ENCODE data around the gene SAMSN1. TPM values are rescaled to one million over a fixed set of nuclear protein-coding genes. Genes with fewer than 3 reads are reported as not detected.

SAMSN1 gene
- total RNA-seq, 1 experiment from 2014 or later, result 2.8 TPM

GRCh38 chr21:14452727-14453241, 93.3 kb downstream of the SAMSN1 start:
- Histone ChIP-seq H3K27me3 (ENCODE audit: insufficient read depth, low read length) (no peaks in the 10 kb centered on the region), H2AFZ (ENCODE audit: low read length) (no peak overlapping the region), H4K5ac (ENCODE audit: insufficient read length, low read depth, low read length) (no peak overlapping the region), H3K27ac (ENCODE audit: insufficient read length, low read depth, low read length) (no peak overlapping the region), H2BK12ac (ENCODE audit: insufficient read length, low read depth, low read length) (no peak overlapping the region), H4K91ac (ENCODE audit: insufficient read length, low read depth, low read length) (no peak overlapping the region), H2AK5ac (ENCODE audit: insufficient read length, low read length) (no peak overlapping the region), H3K56ac (ENCODE audit: insufficient read length, low read depth, low read length) (no peak overlapping the region), H4K20me1 (ENCODE audit: control insufficient read depth, insufficient read depth, insufficient read length) (no peaks in the 10 kb centered on the region), H3K9me3 (ENCODE audit: control insufficient read depth, low read depth, low read length) (no peaks in the 10 kb centered on the region), H3K4me2 (ENCODE audit: insufficient read depth, insufficient read length, low read length) (no peak overlapping the region), H3K18ac (ENCODE audit: insufficient read length, low read depth, low read length) (no peak overlapping the region), H3K23me2 (ENCODE audit: insufficient read length, low read depth, low read length, poor library complexity, severe bottlenecking) (no peaks in the 10 kb centered on the region), H2BK5ac (ENCODE audit: insufficient read length, low read length) (no peak overlapping the region), H2BK20ac (ENCODE audit: low read depth, low read length, poor library complexity, severe bottlenecking) (no peak overlapping the region), H3K14ac (ENCODE audit: insufficient read depth, low read length) (no peak overlapping the region), H3K4ac (ENCODE audit: low read depth, low read length) (no peak overlapping the region), H3K23ac (ENCODE audit: insufficient read length, low read depth, low read length) (no peak overlapping the region), H2BK15ac (ENCODE audit: low read depth, low read length) (no peak overlapping the region), H2BK120ac (ENCODE audit: low read depth, low read length, poor library complexity, severe bottlenecking) (no peak overlapping the region), H3K9ac (ENCODE audit: extremely low read depth, insufficient read length, low read length) (no peak overlapping the region), H3K79me1 (ENCODE audit: insufficient read depth, low read depth, low read length, poor library complexity, severe bottlenecking) (no peaks in the 10 kb centered on the region), H3K4me1 (ENCODE audit: insufficient read depth, low read length) (no peaks in the 10 kb centered on the region), H3T11ph (ENCODE audit: low read length) (no peak overlapping the region), H3K79me2 (ENCODE audit: insufficient read depth, low read length) (no peaks in the 10 kb centered on the region), H4K8ac (replicated peaks; ENCODE audit: insufficient read length, low read depth, low read length) (no peak overlapping the region)
- Mint-ChIP-seq H3K4me3 (no peak overlapping the region), H3K27me3 (ENCODE audit: low read depth) (no peaks in the 10 kb centered on the region), H3K9me3 (no peaks in the 10 kb centered on the region; a peak in 1 of 5 replicates), H3K27ac (no peak overlapping the region), H3K36me3 (ENCODE audit: insufficient read depth in 1 of 3, low read depth in 3 of 3) (no peaks in the 10 kb centered on the region; a peak in 2 of 7 replicates), H3K4me1 (peaks cover 6 to 12% of the 10 kb centered on the region in 2 experiments)
- WGBS (ENCODE audit: extremely low coverage, insufficient read length, low lambda C conversion rate), result no CpG with 5 or more reads among the region's 7 CpGs
- no peak for DNase-seq
- no peak for TF ChIP-seq CTCF (conservative IDR thresholded peaks at IDR 0.05)

Measured in H9 (cell line).